HEK293 (cell line): ENCODE measurements around the gene AGRN.

ENCODE experiments used
- BCL6B ChIP-seq: fragments of 450-650 bp; formaldehyde crosslinking; IDR thresholded peaks from 2 replicates; pipeline ENCODE4 v1.5.1; 2017; ENCODE audit warnings: missing biosample characterization, missing genetic modification characterization
- EGR2 ChIP-seq: fragments of 450-650 bp; formaldehyde crosslinking; IDR thresholded peaks from 2 replicates; pipeline ENCODE4 v1.5.1; 2016; ENCODE audit warnings: low read depth, missing biosample characterization, missing genetic modification characterization
- GFI1B ChIP-seq: fragments of 450-650 bp; formaldehyde crosslinking; IDR thresholded peaks from 2 replicates; pipeline ENCODE4 v1.5.1; 2016; ENCODE audit warnings: missing biosample characterization, missing genetic modification characterization
- RBAK ChIP-seq: fragments of 450-650 bp; formaldehyde crosslinking; IDR thresholded peaks from 2 replicates; pipeline ENCODE4 v1.5.1; 2016; ENCODE audit warnings: missing biosample characterization, missing genetic modification characterization
- SALL2 ChIP-seq: fragments of 450-650 bp; formaldehyde crosslinking; IDR thresholded peaks from 2 replicates; pipeline ENCODE4 v1.5.0; 2017; ENCODE audit warnings: missing biosample characterization, mild to moderate bottlenecking, missing genetic modification characterization, borderline replicate concordance
- ZBTB11 ChIP-seq: fragments of 450-650 bp; formaldehyde crosslinking; conservative IDR thresholded peaks from 2 replicates; pipeline ENCODE4 v1.5.1; 2016; ENCODE audit warnings: low read depth, missing biosample characterization, missing genetic modification characterization
- ZBTB48 ChIP-seq: fragments of 450-650 bp; formaldehyde crosslinking; IDR thresholded peaks from 2 replicates; pipeline ENCODE4 v1.5.1; 2016; ENCODE audit warnings: missing biosample characterization, missing genetic modification characterization
- ZEB2 ChIP-seq: fragments of 450-650 bp; formaldehyde crosslinking; IDR thresholded peaks from 2 replicates; pipeline ENCODE4 v1.5.1; 2016; ENCODE audit warnings: missing biosample characterization, missing genetic modification characterization
- ZFP37 ChIP-seq: fragments of 450-650 bp; formaldehyde crosslinking; IDR thresholded peaks from 2 replicates; pipeline ENCODE4 v1.5.1; 2016; ENCODE audit warnings: missing biosample characterization, missing genetic modification characterization
- ZNF132 ChIP-seq: fragments of 450-650 bp; formaldehyde crosslinking; IDR thresholded peaks from 2 replicates; pipeline ENCODE4 v1.5.1; 2017; ENCODE audit warnings: missing biosample characterization, missing genetic modification characterization, borderline replicate concordance
- ZNF146 ChIP-seq: fragments of 450-650 bp; formaldehyde crosslinking; IDR thresholded peaks from 2 replicates; pipeline ENCODE4 v1.5.1; 2016; ENCODE audit warnings: missing biosample characterization, missing genetic modification characterization
- ZNF169 ChIP-seq: fragments of 450-650 bp; formaldehyde crosslinking; IDR thresholded peaks from 2 replicates; pipeline ENCODE4 v1.5.1; 2016; ENCODE audit warnings: missing biosample characterization, missing genetic modification characterization
- ZNF24 ChIP-seq: fragments of 450-650 bp; formaldehyde crosslinking; IDR thresholded peaks from 2 replicates; pipeline ENCODE4 v1.5.1; 2016; ENCODE audit warnings: missing biosample characterization, missing genetic modification characterization
- ZNF26 ChIP-seq: fragments of 450-650 bp; formaldehyde crosslinking; IDR thresholded peaks from 2 replicates; pipeline ENCODE4 v1.5.1; 2016; ENCODE audit warnings: missing biosample characterization, missing genetic modification characterization
- ZNF341 ChIP-seq: fragments of 450-650 bp; formaldehyde crosslinking; IDR thresholded peaks from 2 replicates; pipeline ENCODE4; 2016; ENCODE audit warnings: low read depth, missing biosample characterization, missing genetic modification characterization
- ZNF391 ChIP-seq: fragments of 450-650 bp; formaldehyde crosslinking; IDR thresholded peaks from 2 replicates; pipeline ENCODE4 v1.5.1; 2016; ENCODE audit warnings: low read depth, missing biosample characterization, missing genetic modification characterization, borderline replicate concordance
- ZNF394 ChIP-seq: fragments of 450-650 bp; formaldehyde crosslinking; IDR thresholded peaks from 2 replicates; pipeline ENCODE4 v1.5.1; 2016; ENCODE audit warnings: missing biosample characterization, missing genetic modification characterization, mild to moderate bottlenecking, moderate library complexity, borderline replicate concordance
- ZNF423 ChIP-seq: fragments of 450-650 bp; formaldehyde crosslinking; IDR thresholded peaks from 2 replicates; pipeline ENCODE4 v1.5.1; 2016; ENCODE audit warnings: missing biosample characterization, missing genetic modification characterization
- ZNF433 ChIP-seq: fragments of 450-650 bp; formaldehyde crosslinking; IDR thresholded peaks from 2 replicates; pipeline ENCODE4 v1.5.1; 2016; ENCODE audit warnings: missing biosample characterization, missing genetic modification characterization, low read depth
- ZNF549 ChIP-seq: fragments of 450-650 bp; IDR thresholded peaks from 2 replicates; pipeline ENCODE4 v1.5.1; 2018; ENCODE audit warnings: missing biosample characterization, missing genetic modification characterization, mild to moderate bottlenecking, inconsistent platforms, moderate library complexity
- ZNF560 ChIP-seq: fragments of 450-650 bp; formaldehyde crosslinking; IDR thresholded peaks from 2 replicates; pipeline ENCODE4 v1.5.1; 2017; ENCODE audit warnings: missing biosample characterization, missing genetic modification characterization, borderline replicate concordance
- ZNF670 ChIP-seq: fragments of 450-650 bp; formaldehyde crosslinking; IDR thresholded peaks from 2 replicates; pipeline ENCODE4 v1.5.1; 2016; ENCODE audit warnings: missing biosample characterization, missing genetic modification characterization, low read depth
- ZNF830 ChIP-seq: fragments of 450-650 bp; IDR thresholded peaks from 2 replicates; pipeline ENCODE4 v1.5.0; 2018; ENCODE audit warnings: missing biosample characterization, missing genetic modification characterization, low read depth, mild to moderate bottlenecking, moderate library complexity
- ZSCAN5A ChIP-seq: fragments of 450-650 bp; formaldehyde crosslinking; IDR thresholded peaks from 2 replicates; pipeline ENCODE4 v1.5.1; 2016; ENCODE audit warnings: missing biosample characterization, missing genetic modification characterization
- TF ChIP-seq, protein P1 (sequence below): fragments of 450-650 bp; formaldehyde crosslinking; IDR thresholded peaks from 2 replicates; pipeline ENCODE4 v1.5.1; 2017; ENCODE audit warnings: missing biosample characterization, missing genetic modification characterization
- TF ChIP-seq, protein P2 (sequence below): fragments of 450-650 bp; formaldehyde crosslinking; IDR thresholded peaks from 2 replicates; pipeline ENCODE4 v1.5.1; 2016; ENCODE audit warnings: missing biosample characterization, missing genetic modification characterization

Gene AGRN

DNA sequence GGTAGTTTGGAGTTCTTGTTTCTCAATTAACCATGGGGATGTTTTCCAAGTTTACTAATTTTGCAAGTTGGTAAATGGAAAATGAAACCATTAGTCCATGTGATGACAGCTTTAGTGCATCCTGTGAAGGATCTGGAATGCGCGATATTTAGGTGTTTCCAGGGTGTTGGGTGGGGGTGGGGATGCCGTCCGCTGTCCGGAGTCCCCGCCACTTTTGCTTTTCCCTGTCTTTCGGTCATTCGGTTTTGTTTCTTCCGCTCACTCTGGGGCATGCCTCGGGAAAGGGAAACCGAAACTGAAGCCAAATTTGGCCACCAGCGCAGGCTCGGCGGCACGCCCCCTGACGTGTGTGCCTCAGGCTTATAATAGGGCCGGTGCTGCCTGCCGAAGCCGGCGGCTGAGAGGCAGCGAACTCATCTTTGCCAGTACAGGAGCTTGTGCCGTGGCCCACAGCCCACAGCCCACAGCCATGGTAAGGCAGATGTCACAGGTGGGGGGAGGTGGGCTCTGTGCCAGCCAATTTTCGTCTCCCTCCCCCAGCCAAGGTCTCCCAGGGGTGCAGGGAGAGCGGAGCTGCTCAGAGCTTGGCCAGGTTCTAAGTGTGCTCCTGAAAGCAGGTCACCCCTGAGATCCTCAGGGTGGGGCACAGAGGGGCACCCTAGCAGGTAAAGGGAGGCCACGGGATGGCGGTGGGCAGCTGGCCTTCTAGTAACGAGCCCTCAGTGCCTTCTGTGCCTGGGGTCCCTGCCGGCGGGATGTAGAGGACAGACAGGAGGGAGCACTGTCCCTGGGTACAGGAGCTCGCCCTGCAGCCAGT is 6.6 kb upstream of the AGRN start, which contains the start of gene ISG15 (continued):
- TF ChIP-seq, protein P1, sequence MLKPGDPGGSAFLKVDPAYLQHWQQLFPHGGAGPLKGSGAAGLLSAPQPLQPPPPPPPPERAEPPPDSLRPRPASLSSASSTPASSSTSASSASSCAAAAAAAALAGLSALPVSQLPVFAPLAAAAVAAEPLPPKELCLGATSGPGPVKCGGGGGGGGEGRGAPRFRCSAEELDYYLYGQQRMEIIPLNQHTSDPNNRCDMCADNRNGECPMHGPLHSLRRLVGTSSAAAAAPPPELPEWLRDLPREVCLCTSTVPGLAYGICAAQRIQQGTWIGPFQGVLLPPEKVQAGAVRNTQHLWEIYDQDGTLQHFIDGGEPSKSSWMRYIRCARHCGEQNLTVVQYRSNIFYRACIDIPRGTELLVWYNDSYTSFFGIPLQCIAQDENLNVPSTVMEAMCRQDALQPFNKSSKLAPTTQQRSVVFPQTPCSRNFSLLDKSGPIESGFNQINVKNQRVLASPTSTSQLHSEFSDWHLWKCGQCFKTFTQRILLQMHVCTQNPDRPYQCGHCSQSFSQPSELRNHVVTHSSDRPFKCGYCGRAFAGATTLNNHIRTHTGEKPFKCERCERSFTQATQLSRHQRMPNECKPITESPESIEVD (tag by site-specific recombination), result peak; percentile 76; the same call in 1 of the 2 replicates
- TF ChIP-seq RBAK (tag by site-specific recombination) (no peak), ZNF670 (tag by site-specific recombination) (no peak), SALL2 (tag by site-specific recombination) (no peak), ZNF26 (tag by site-specific recombination) (no peak), ZNF423 (no peak), ZNF132 (tag by site-specific recombination) (no peak), ZNF830 (tag by site-specific recombination) (no peak), ZNF341 (no peak), ZNF560 (no peak), ZBTB48 (tag by site-specific recombination) (no peak), ZNF549 (no peak), ZEB2 (tag by site-specific recombination) (peak; percentile 80), ZNF169 (tag by site-specific recombination) (no peak), ZNF391 (tag by site-specific recombination) (no peak; the same call in 1 of the 2 replicates), ZSCAN5A (tag by site-specific recombination) (no peak), ZNF394 (tag by site-specific recombination) (no peak), EGR2 (tag by site-specific recombination) (no peak), ZFP37 (tag by site-specific recombination) (no peak), ZNF146 (no peak), ZNF24 (no peak), BCL6B (tag by site-specific recombination) (no peak), ZNF433 (no peak), GFI1B (no peak), ZBTB11 (tag by site-specific recombination) (no peak)
- TF ChIP-seq, protein P2, sequence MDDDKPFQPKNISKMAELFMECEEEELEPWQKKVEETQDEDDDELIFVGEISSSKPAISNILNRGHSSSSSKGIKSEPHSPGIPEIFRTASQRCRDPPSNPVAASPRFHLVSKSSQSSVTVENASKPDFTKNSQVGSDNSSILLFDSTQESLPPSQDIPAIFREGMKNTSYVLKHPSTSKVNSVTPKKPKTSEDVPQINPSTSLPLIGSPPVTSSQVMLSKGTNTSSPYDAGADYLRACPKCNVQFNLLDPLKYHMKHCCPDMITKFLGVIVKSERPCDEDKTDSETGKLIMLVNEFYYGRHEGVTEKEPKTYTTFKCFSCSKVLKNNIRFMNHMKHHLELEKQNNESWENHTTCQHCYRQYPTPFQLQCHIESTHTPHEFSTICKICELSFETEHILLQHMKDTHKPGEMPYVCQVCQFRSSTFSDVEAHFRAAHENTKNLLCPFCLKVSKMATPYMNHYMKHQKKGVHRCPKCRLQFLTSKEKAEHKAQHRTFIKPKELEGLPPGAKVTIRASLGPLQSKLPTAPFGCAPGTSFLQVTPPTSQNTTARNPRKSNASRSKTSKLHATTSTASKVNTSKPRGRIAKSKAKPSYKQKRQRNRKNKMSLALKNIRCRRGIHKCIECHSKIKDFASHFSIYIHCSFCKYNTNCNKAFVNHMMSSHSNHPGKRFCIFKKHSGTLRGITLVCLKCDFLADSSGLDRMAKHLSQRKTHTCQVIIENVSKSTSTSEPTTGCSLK (tag by site-specific recombination), result no peak
